B cell (primary cell): Measurements from ENCODE around the gene NINJ2. TPM values are rescaled to one million over a fixed set of nuclear protein-coding genes. Genes with fewer than 3 reads are reported as not detected.

Experiments
- ATAC-seq: fragments of 200-7000 bp; cut with Tn5 transposase; one replicate; pipeline ENCODE4 v1.10.0; 2021; ENCODE audit warnings: low read depth, mild to moderate bottlenecking, moderate number of reproducible peaks, moderate library complexity
- CTCF ChIA-PET: fragments of 350-600 bp; sonication (Branson Sonifier 250); formaldehyde crosslinking; loops from one replicate; lab custom pipeline; 2021; ENCODE audit warnings: antibody characterized with exemption, inconsistent platforms; lab: Charles Lee
- POLR2A ChIA-PET: fragments of 350-600 bp; sonication (Branson Sonifier 250); formaldehyde crosslinking; loops from one replicate; lab custom pipeline; 2021; ENCODE audit warnings: antibody characterized with exemption; lab: Charles Lee
- DNase-seq: peaks from one replicate; pipeline ENCODE4 v3.0.0; 2013
- H2AFZ ChIP-seq: 2 replicates; pipeline ENCODE4 v1.6.1; 2012; ENCODE audit warnings: mild to moderate bottlenecking, low read depth, low read length; ENCODE audit not compliant: insufficient read depth, poor library complexity, severe bottlenecking
- H3K27ac ChIP-seq, 2 donors: 1 replicate in 1 of 2; 2 replicates in 1 of 2; pipeline ENCODE4 v1.5.1; 2012 to 2013; ENCODE audit warnings: low read length in 2 of 2, mild to moderate bottlenecking in 2 of 2, moderate library complexity in 1 of 2
- H3K27me3 ChIP-seq, 4 experiments: fragments of 200-600 bp in 1 of 4; sonication (generic) in 1 of 4; replicated peaks in 1 of 4; 1 replicate in 2 of 4; 2 replicates in 2 of 4; pipeline versions ENCODE4 v1.6.1 to v1.7.0; 2013 to 2016; ENCODE audit warnings: low read length in 3 of 4, mild to moderate bottlenecking in 2 of 4, mixed read lengths in 1 of 4, moderate library complexity in 1 of 4; ENCODE audit not compliant: insufficient read depth in 4 of 4, control insufficient read depth in 3 of 4; ENCODE audit errors: control extremely low read depth in 1 of 4
- H3K36me3 ChIP-seq, 2 experiments: replicated peaks in 1 of 2; 1 replicate in 1 of 2; 2 replicates in 1 of 2; pipeline versions ENCODE4 v1.6.1 to v1.7.1; 2013; ENCODE audit warnings: low read length in 1 of 2; ENCODE audit not compliant: insufficient read depth in 2 of 2, control insufficient read depth in 1 of 2; ENCODE audit errors: control extremely low read depth in 1 of 2, extremely low read depth in 1 of 2
- H3K4me1 ChIP-seq, 2 donors: fragments of 200-600 bp in 1 of 2; sonication (generic) in 1 of 2; 1 replicate in 1 of 2; 2 replicates in 1 of 2; pipeline versions ENCODE4 v1.5.1 to v1.6.1; 2013 to 2017; ENCODE audit warnings: low read length in 2 of 2; ENCODE audit not compliant: control insufficient read depth in 2 of 2, insufficient read depth in 2 of 2
- H3K4me2 ChIP-seq: replicated peaks from 2 replicates; pipeline ENCODE3; 2012; ENCODE audit warnings: mild to moderate bottlenecking, low read depth, low read length; ENCODE audit not compliant: poor library complexity, severe bottlenecking
- H3K4me3 ChIP-seq, 5 experiments: fragments of 200-600 bp in 1 of 5; sonication (generic) in 1 of 5; 1 replicate in 3 of 5; 2 replicates in 2 of 5; pipeline versions ENCODE4 v1.5.1 to v1.7.0; 2011 to 2016; ENCODE audit warnings: low read length in 4 of 5, mild to moderate bottlenecking in 4 of 5, low read depth in 2 of 5, control low read depth in 1 of 5, moderate library complexity in 1 of 5; ENCODE audit not compliant: insufficient read depth in 1 of 5; ENCODE audit errors: control extremely low read depth in 1 of 5, extremely low read depth in 1 of 5
- H3K79me2 ChIP-seq: fragments of 200-600 bp; sonication (generic); one replicate; pipeline ENCODE4 v1.6.0; 2016; ENCODE audit warnings: low read length; ENCODE audit not compliant: control insufficient read depth, insufficient read depth
- H3K9ac ChIP-seq: fragments of 200-600 bp; sonication (generic); 2 replicates; pipeline ENCODE4 v1.6.1; 2017; ENCODE audit warnings: mild to moderate bottlenecking, low read length, moderate library complexity
- H3K9me3 ChIP-seq, 3 donors: one replicate each; pipeline versions ENCODE4 v1.6.1 to v1.7.1; 2013; ENCODE audit warnings: low read length in 2 of 3; ENCODE audit not compliant: control insufficient read depth in 2 of 3, insufficient read depth in 1 of 3; ENCODE audit errors: control extremely low read depth in 1 of 3
- H4K20me1 ChIP-seq: 2 replicates; pipeline ENCODE4 v1.6.0; 2012; ENCODE audit warnings: mild to moderate bottlenecking, low read length; ENCODE audit not compliant: insufficient read depth, control insufficient read depth, poor library complexity, severe bottlenecking
- H3K27ac Mint-ChIP-seq: one replicate; pipeline ENCODE4 v1.8.0; 2021; ENCODE audit warnings: mixed read lengths
- H3K27me3 Mint-ChIP-seq: one replicate; pipeline ENCODE4 v1.8.0; 2021; ENCODE audit warnings: mixed read lengths
- H3K4me1 Mint-ChIP-seq: one replicate; pipeline ENCODE4 v1.8.0; 2021; ENCODE audit warnings: mixed read lengths
- H3K4me3 Mint-ChIP-seq: one replicate; pipeline ENCODE4 v1.8.0; 2021; ENCODE audit warnings: mixed read lengths
- H3K9me3 Mint-ChIP-seq: one replicate; pipeline ENCODE4 v1.8.0; 2022; ENCODE audit warnings: mixed read lengths; ENCODE audit not compliant: insufficient read depth
- EZH2 ChIP-seq: IDR thresholded peaks from 2 replicates; pipeline ENCODE4 v1.6.1; 2012; ENCODE audit warnings: borderline replicate concordance, low read depth, mild to moderate bottlenecking, moderate library complexity, low read length; ENCODE audit not compliant: insufficient read depth, poor library complexity, severe bottlenecking
- WGBS: methylation state at CpG from one replicate; pipeline ENCODE4 v1.1.5; 2013; ENCODE audit warnings: missing lambda C conversion rate; ENCODE audit not compliant: insufficient coverage; 5-methylcytosine and 5-hydroxymethylcytosine counted together
- intact Hi-C: fragments of 100-400 bp; cut with micrococcal nuclease; formaldehyde crosslinking; loops from one replicate; pipeline ENCODE4 v1.10.0; 2022
- polyA plus RNA-seq: library from polyadenylated mRNA; depleted of rRNA; stranded (reverse); fragments of >200 nt; gene quantifications from 2 replicates; pipeline ENCODE4 v1.2.3, GENCODE V29; 2012
- total RNA-seq, 2 donors: library from RNA; stranded (reverse); fragments of 120-200 nt in 1 of 2; gene quantifications; 1 replicate in 1 of 2; 2 replicates in 1 of 2; pipeline versions ENCODE4 v1.2.3 to v1.2.4, GENCODE V29; 2013 to 2022
- TF ChIP-seq, protein P1 (sequence below): fragments of 200-600 bp; IDR thresholded peaks from one replicate; pipeline ENCODE4 v1.8.0; 2022; ENCODE audit warnings: antibody characterized with exemption, mild to moderate bottlenecking

NINJ2 gene
- total and polyA plus RNA-seq, 2 donors (not counting 1 experiment from before 2014, with no cell fraction given), result 2.9 to 10.2 TPM

GRCh38 chr12:565589-566105 lies 97.6 kb downstream of the NINJ2 start:
- 92% methylated on average over 21 of the region's 21 CpGs for WGBS
- Histone ChIP-seq H3K4me1 (peaks cover 26 to 44% of the 10 kb centered on the region in 2 donors), H3K27ac (no peak overlapping the region), H3K79me2 (no peaks in the 10 kb centered on the region), H2AFZ (no peak overlapping the region), H3K4me3 (no peak overlapping the region), H3K9ac (no peak overlapping the region), H3K9me3 (no peaks in the 10 kb centered on the region), H3K27me3 (peaks cover 0 to 3% (median 1%) of the 10 kb centered on the region in 4 experiments), H3K36me3 (no peaks in the 10 kb centered on the region), H3K4me2 (no peak overlapping the region), H4K20me1 (no peaks in the 10 kb centered on the region)
- ChIA-PET POLR2A (no interaction called here), CTCF (interaction anchor here (1.7 kb wide), 1 partner anchor 11 kb away, joined by 5 read pairs; no protein-coding TSS in a partner anchor)
- intact Hi-C loops, result loop anchor here (5.0 kb wide), 1 partner anchor 527 kb away; no protein-coding TSS in a partner anchor
- Mint-ChIP-seq H3K4me1 (peaks cover 28% of the 10 kb centered on the region), H3K27me3 (no peaks in the 10 kb centered on the region), H3K9me3 (no peaks in the 10 kb centered on the region), H3K4me3 (no peak overlapping the region), H3K27ac (no peak overlapping the region)
- ATAC-seq, result no peak
- TF ChIP-seq EZH2, result no peak
- TF ChIP-seq, protein P1, sequence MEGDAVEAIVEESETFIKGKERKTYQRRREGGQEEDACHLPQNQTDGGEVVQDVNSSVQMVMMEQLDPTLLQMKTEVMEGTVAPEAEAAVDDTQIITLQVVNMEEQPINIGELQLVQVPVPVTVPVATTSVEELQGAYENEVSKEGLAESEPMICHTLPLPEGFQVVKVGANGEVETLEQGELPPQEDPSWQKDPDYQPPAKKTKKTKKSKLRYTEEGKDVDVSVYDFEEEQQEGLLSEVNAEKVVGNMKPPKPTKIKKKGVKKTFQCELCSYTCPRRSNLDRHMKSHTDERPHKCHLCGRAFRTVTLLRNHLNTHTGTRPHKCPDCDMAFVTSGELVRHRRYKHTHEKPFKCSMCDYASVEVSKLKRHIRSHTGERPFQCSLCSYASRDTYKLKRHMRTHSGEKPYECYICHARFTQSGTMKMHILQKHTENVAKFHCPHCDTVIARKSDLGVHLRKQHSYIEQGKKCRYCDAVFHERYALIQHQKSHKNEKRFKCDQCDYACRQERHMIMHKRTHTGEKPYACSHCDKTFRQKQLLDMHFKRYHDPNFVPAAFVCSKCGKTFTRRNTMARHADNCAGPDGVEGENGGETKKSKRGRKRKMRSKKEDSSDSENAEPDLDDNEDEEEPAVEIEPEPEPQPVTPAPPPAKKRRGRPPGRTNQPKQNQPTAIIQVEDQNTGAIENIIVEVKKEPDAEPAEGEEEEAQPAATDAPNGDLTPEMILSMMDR, result no peak
- no peak for DNase-seq

DNA sequence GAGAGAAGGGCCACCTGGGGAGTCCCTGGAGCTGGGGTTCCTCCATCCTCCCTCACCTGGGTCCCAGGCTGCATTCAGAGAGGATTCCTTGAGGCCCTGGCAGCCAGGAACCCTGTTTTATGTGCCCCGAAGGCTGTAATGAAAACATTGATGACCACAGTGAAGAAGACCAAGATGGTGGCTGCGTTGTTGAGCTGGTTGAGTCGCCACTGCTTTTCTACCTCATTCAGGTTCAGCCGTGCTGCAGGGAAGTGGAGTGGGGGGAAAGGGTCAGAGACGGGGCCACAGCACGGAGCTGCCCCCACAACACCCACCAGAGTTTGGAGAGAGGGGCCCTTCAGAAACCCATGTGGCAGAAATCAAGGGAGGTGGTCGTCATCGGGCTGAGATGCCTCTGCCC lies 98.1 kb downstream of the NINJ2 start:
- intact Hi-C loops, result loop anchor here (5.0 kb wide), 1 partner anchor 527 kb away; no protein-coding TSS in a partner anchor
- Histone ChIP-seq H3K4me3 (no peak overlapping the region), H3K4me2 (no peak overlapping the region), H4K20me1 (no peaks in the 10 kb centered on the region), H3K27ac (no peak overlapping the region), H3K79me2 (no peaks in the 10 kb centered on the region), H3K9ac (no peak overlapping the region), H3K36me3 (no peaks in the 10 kb centered on the region), H2AFZ (no peak overlapping the region), H3K4me1 (peaks cover 25 to 40% of the 10 kb centered on the region in 2 donors), H3K27me3 (peaks cover 0 to 3% (median 1%) of the 10 kb centered on the region in 4 experiments), H3K9me3 (no peaks in the 10 kb centered on the region)
- Mint-ChIP-seq H3K27me3 (peaks cover 2% of the 10 kb centered on the region), H3K4me1 (peaks cover 30% of the 10 kb centered on the region), H3K4me3 (no peak overlapping the region), H3K27ac (no peak overlapping the region), H3K9me3 (no peaks in the 10 kb centered on the region)
- TF ChIP-seq EZH2, result no peak
- TF ChIP-seq, protein P1, result no peak
- ATAC-seq, result no peak
- DNase-seq, result no peak
- CTCF ChIA-PET, result interaction anchor here (1.7 kb wide), 1 partner anchor 11 kb away, joined by 5 read pairs; no protein-coding TSS in a partner anchor
- POLR2A ChIA-PET, result no interaction called here
- 100% methylated on average over 5 of the region's 8 CpGs for WGBS
